ENCODE data around the gene SRSF9.

- no peak for TF ChIP-seq CTCF (IDR thresholded peaks at IDR 0.05)
- no peak for TF ChIP-seq EZH2 (IDR thresholded peaks at IDR 0.05; ENCODE audit: borderline replicate concordance, insufficient read depth, low read depth, low read length, poor library complexity, severe bottlenecking)
These were observed 31.0 kb upstream of the SRSF9 start for GRCh38 chr12:120500581-120500980.
